Vagina (tissue), 2 donors: Measurements from ENCODE around the gene PPP1R3F. TPM values are rescaled to one million over a fixed set of nuclear protein-coding genes. Genes with fewer than 3 reads are reported as not detected.

Experiments used
- DNase-seq, 2 donors: peaks; one replicate each; pipeline ENCODE4 v3.0.0-alpha.2; 2017; ENCODE audit errors: extremely low spot score in 2 of 2
- H3K27ac ChIP-seq: fragments of 200-600 bp; sonication (generic); one replicate; pipeline ENCODE4 v1.5.1; 2019
- H3K27me3 ChIP-seq: fragments of 200-600 bp; sonication (generic); one replicate; pipeline ENCODE4 v1.5.1; 2019
- H3K36me3 ChIP-seq, 2 donors: fragments of 200-600 bp; sonication (generic); one replicate each; pipeline ENCODE4 v1.5.1; 2017 to 2019
- H3K4me1 ChIP-seq: fragments of 200-600 bp; sonication (generic); one replicate; pipeline ENCODE4 v1.5.1; 2019
- H3K4me3 ChIP-seq, 2 donors: fragments of 200-600 bp; sonication (generic); 1 replicate in 1 of 2; 2 replicates in 1 of 2; pipeline ENCODE4 v1.5.1; 2016 to 2019
- H3K9me3 ChIP-seq: fragments of 200-600 bp; sonication (generic); one replicate; pipeline ENCODE4 v1.5.1; 2019
- POLR2A ChIP-seq, 2 donors: fragments of 450-650 bp; IDR thresholded peaks; one replicate each; pipeline ENCODE4 v1.6.1; 2017; ENCODE audit warnings: antibody characterized with exemption in 2 of 2, mild to moderate bottlenecking in 2 of 2, moderate library complexity in 2 of 2
- POLR2AphosphoS5 ChIP-seq, 2 donors: sonication (generic); formaldehyde crosslinking; IDR thresholded peaks; one replicate each; pipeline ENCODE4 v1.9.0; 2017; ENCODE audit warnings: antibody characterized with exemption in 2 of 2, mild to moderate bottlenecking in 2 of 2, low read depth in 1 of 2; ENCODE audit not compliant: insufficient read depth in 1 of 2
- intact Hi-C: fragments of 100-400 bp; cut with DNase I; formaldehyde crosslinking; loops from one replicate; pipeline ENCODE4 v1.15.1; 2023
- total RNA-seq: library from RNA; depleted of rRNA; stranded (reverse); fragments of >200 nt; gene quantifications from one replicate; pipeline ENCODE4 v1.2.3, GENCODE V29; 2016
- TF ChIP-seq, protein P1 (sequence below), 3 experiments: fragments of 450-650 bp in 2 of 3; fragments of 200-600 bp in 1 of 3; sonication (generic) in 1 of 3; IDR thresholded peaks; one replicate each; pipeline ENCODE4 v1.5.1; 2017 to 2019; ENCODE audit warnings: antibody characterized with exemption in 3 of 3, mild to moderate bottlenecking in 2 of 3, moderate library complexity in 2 of 3

Gene PPP1R3F
- total RNA-seq, 1 donor from 2014 or later: 18.9 TPM

GRCh38 chrX:49254639-49255038 lies 15.0 kb upstream of the PPP1R3F start:
- H3K4me3 ChIP-seq: no peak overlapping the region
- no peaks in the 10 kb centered on the region for H3K36me3 ChIP-seq
- DNase-seq: no peak
- no peaks in the 10 kb centered on the region for H3K4me1 ChIP-seq
- no peaks in the 10 kb centered on the region for H3K9me3 ChIP-seq
- H3K27ac ChIP-seq: no peak overlapping the region
- TF ChIP-seq POLR2A (IDR thresholded peaks at IDR 0.05) (no peak), POLR2AphosphoS5 (IDR thresholded peaks at IDR 0.05; ENCODE audit: insufficient read depth in 1 of 2, low read depth in 1 of 2) (no peak)
- TF ChIP-seq, protein P1, sequence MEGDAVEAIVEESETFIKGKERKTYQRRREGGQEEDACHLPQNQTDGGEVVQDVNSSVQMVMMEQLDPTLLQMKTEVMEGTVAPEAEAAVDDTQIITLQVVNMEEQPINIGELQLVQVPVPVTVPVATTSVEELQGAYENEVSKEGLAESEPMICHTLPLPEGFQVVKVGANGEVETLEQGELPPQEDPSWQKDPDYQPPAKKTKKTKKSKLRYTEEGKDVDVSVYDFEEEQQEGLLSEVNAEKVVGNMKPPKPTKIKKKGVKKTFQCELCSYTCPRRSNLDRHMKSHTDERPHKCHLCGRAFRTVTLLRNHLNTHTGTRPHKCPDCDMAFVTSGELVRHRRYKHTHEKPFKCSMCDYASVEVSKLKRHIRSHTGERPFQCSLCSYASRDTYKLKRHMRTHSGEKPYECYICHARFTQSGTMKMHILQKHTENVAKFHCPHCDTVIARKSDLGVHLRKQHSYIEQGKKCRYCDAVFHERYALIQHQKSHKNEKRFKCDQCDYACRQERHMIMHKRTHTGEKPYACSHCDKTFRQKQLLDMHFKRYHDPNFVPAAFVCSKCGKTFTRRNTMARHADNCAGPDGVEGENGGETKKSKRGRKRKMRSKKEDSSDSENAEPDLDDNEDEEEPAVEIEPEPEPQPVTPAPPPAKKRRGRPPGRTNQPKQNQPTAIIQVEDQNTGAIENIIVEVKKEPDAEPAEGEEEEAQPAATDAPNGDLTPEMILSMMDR (IDR thresholded peaks at IDR 0.05): no peak
- intact Hi-C loops: no loop called here
- no peaks in the 10 kb centered on the region for H3K27me3 ChIP-seq

DNA sequence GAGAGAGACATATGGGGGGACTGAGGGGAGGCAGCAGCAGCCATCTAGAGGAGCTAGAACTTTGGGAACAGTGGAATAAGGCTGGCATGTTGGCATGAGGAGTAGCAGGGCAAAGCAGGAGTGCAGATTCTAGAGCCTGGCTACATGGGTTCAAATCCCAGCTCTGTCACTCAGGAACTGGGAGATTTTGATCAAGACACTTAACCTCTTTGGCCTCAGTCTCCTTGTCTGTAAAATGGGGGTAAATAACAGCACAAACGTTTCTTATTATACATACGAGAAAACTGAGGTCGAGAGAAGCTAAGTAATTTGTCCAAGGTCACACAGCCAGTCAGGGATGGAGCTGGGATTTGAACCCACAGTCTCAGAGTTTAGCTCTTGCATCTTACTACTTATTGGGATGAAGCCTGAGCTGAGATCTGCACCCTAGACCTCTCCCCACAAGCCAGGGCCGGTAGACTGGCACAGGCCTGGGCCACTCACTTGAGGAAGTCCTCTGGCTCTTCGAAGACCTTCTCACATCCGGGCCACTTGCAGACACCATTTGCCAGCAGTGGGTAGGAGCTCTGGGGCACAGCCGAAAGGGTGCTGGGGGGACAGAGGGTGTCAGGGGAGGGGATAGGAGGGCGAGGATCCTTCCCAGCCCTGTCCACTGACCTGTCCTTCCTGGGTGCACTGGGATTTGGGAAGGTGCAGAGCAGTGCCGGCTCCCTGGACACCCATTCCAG lies 13.2 kb upstream of the PPP1R3F start:
- no peaks in the 10 kb centered on the region for H3K9me3 ChIP-seq

GRCh38 chrX:49257074-49257790 lies 12.4 kb upstream of the PPP1R3F start:
- no peaks in the 10 kb centered on the region for H3K4me1 ChIP-seq
- no peak for TF ChIP-seq POLR2AphosphoS5 (IDR thresholded peaks at IDR 0.05; ENCODE audit: insufficient read depth in 1 of 2, low read depth in 1 of 2)
- TF ChIP-seq, protein P1 (IDR thresholded peaks at IDR 0.05): no peak
- no peak for TF ChIP-seq POLR2A (IDR thresholded peaks at IDR 0.05)
- H3K27me3 ChIP-seq: no peaks in the 10 kb centered on the region
- no peaks in the 10 kb centered on the region for H3K36me3 ChIP-seq
- DNase-seq: no peak
- no peak overlapping the region for H3K4me3 ChIP-seq
- H3K9me3 ChIP-seq: no peaks in the 10 kb centered on the region
- intact Hi-C loops: no loop called here
- H3K27ac ChIP-seq: no peak overlapping the region

More for the DNA sequence above, 13.2 kb upstream of the PPP1R3F start:
- no peak overlapping the region for H3K27ac ChIP-seq
- H3K27me3 ChIP-seq: no peaks in the 10 kb centered on the region
- no peak for DNase-seq
- TF ChIP-seq POLR2AphosphoS5 (IDR thresholded peaks at IDR 0.05; ENCODE audit: insufficient read depth in 1 of 2, low read depth in 1 of 2) (no peak), POLR2A (IDR thresholded peaks at IDR 0.05) (no peak)
- TF ChIP-seq, protein P1 (IDR thresholded peaks at IDR 0.05): no peak
- intact Hi-C loops: no loop called here
- H3K4me3 ChIP-seq: no peak overlapping the region
- H3K4me1 ChIP-seq: no peaks in the 10 kb centered on the region
- no peaks in the 10 kb centered on the region for H3K36me3 ChIP-seq

GRCh38 chrX:49257846-49258748 lies 11.5 kb upstream of the PPP1R3F start:
- no peak for TF ChIP-seq POLR2A (IDR thresholded peaks at IDR 0.05)
- TF ChIP-seq, protein P1 (IDR thresholded peaks at IDR 0.05): no peak
- Histone ChIP-seq H3K27me3 (no peaks in the 10 kb centered on the region), H3K9me3 (no peaks in the 10 kb centered on the region), H3K4me1 (no peaks in the 10 kb centered on the region), H3K27ac (no peak overlapping the region), H3K36me3 (no peaks in the 10 kb centered on the region), H3K4me3 (no peak overlapping the region)
- no peak for DNase-seq
- intact Hi-C loops: no loop called here
